AML-193 (cell line): ENCODE data around the gene SLC6A3.

Experiments
- DNase-seq, 2 experiments: peaks; one replicate each; lab custom pipeline; 2025; lab: John Stamatoyannopoulos, UW

SLC6A3 gene

GRCh38 chr5:1370006-1370405 lies 75.2 kb downstream of the SLC6A3 start:
- DNase-seq = no peak

DNA sequence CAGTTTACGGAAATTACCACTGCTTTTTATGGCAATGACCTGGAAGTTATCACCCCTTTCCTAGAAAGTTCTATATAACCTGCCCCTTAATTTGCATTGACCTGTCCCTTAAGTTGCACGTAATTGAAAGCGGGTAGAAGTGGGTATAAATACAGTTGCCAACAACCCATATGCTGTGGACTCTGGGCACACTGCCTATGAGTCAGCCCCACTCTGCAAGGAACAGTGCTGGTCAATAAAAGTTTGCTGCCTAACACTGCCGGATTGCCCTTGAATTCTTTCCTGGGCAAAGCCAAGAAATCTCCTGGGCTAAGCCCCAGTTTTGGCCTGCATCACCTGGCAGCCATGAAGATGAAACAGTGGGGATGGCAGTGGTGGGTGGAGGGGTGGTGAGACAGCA lies 76.5 kb downstream of the SLC6A3 start:
- no peak for DNase-seq

DNA sequence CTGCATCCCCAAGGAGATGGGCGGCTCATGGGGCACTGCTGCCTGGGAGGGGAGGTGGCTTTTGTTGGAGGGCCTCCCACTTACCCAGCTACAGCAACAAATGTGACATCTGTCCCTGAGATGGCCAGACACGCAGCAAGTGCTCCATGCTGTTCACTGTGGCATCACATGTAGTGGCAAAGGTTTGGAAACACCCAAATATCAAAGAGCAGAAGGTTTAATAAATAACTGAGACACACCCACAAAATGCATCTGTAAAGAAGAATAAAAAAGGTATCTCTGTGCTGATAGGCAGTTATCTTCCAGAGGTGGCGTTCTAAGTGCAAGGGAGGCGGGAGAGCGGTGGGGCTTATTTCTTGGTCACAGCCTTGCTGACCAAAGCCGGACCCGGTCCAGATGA lies 77.0 kb downstream of the SLC6A3 start:
- no peak for DNase-seq

- no peak for DNase-seq
Measured at GRCh38 chr5:1367149-1367548, 78.1 kb downstream of the SLC6A3 start.

GRCh38 chr5:1366514-1366913 lies 78.7 kb downstream of the SLC6A3 start:
- DNase-seq = no peak

DNA sequence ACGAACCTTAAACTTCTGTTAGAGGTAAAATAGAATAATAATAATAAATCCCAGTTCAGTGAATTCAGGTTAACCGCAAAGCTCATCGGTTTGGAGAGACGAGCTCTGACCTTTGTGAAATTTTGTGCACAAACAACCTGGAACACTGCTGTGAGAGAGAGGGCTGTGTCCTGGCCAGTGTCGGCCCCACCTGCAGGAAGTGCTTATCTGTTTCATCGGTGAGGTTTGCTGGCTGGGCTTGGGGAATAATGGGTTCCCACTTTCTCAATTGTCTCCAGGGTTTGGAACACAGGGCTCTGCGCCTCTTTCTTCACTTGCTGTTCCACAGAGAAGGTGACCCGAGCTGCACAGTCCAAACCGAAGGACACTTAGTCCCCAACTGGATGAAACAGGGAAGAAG lies 81.0 kb downstream of the SLC6A3 start:
- no peak for DNase-seq

DNA sequence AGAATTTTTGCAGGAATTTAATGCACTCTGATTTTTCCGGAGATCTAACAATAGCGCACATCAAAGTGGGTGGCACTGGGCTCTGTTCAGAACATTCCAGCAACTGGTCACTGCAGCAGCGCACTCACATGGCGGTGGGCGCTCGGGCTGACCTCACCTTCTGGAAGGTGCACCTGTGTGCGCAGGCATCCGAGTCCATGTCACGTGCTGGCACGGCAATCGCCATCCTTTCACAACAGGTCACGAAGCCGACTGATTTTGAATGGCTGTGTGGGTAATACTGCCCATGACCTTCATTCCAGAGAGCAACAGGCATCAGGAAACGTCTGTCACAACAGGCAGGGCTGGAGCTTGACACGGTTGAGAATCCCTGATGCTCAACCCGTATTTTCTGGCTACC lies 81.7 kb downstream of the SLC6A3 start:
- DNase-seq = no peak

GRCh38 chr5:1363160-1363559 lies 82.1 kb downstream of the SLC6A3 start:
- DNase-seq = no peak

DNA sequence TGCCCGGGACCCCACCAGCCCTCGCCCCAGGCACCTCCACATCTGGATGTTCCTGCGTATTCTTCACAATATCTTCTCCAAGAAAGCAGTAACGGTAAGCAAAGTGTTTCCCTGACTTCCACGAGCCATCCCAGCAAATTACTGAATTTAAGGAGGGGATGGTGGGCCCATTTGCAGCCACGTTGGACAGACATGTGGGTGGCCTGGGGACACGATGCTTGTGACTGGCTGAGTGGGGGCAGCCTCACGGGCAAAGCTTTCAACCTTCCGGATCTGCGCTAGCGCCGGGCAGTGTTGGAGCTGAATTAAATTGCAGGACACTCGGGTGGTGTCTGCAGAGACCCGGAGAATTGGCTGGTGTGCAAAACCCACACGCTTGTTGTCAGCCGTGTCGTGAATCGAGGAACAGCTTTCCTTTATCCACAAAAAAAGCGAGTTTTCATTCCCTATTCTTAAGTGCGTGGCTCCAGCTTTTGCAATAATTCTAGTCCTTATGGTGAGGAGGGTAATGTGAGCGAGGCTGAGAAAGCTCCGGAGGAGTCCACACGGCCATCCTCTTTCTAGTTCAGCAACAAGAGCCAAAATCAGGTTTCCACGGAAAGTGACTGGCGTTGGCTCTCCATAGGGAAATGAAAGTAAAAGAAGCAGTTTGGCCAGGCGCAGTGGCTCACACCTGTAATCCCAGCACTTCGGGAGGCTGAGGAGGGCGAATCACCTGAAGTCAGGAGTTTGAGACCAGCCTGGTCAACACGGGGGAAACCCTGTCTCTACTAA lies 82.8 kb downstream of the SLC6A3 start:
- DNase-seq = no peak

DNA sequence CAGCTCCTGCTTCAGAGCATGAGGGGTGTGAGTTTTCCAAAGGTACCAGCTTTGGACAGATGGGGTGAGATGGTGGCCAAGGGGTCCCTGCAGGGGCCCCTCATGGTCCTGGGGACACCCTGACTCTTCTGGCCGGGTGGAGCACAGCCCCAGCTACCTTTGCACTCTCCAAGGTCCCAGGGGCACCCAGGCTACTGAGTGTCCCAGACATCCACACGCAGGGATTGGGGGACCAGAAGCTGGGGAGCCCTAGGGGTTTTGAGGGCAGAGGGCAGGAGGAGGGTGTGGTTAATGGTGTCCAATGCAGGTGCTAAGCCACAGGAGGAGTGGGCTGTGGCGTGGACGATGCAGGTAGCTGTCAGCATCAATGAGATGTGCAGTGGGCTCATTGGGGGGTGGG lies 84.4 kb downstream of the SLC6A3 start:
- DNase-seq = no peak

DNA sequence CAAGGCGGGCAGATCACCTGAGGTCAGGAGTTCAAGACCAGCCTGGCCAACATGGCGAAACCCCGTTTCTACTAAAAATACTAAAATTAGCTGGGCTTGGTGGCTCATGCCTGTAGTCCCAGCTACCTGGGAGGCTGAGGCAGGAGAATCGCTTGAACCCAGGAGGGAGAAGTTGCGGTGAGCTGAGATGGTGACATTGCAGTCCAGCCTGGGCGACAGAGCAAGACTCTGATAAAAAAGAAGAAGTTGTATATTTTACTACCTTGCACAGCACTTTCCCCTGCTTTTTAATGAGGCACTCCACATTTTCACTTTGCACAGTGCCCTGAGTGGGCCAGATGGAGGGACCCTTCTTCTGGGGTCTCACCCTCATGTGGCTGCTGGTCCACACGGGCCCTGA lies 84.9 kb downstream of the SLC6A3 start:
- DNase-seq = peak; percentile 17 to 36

DNA sequence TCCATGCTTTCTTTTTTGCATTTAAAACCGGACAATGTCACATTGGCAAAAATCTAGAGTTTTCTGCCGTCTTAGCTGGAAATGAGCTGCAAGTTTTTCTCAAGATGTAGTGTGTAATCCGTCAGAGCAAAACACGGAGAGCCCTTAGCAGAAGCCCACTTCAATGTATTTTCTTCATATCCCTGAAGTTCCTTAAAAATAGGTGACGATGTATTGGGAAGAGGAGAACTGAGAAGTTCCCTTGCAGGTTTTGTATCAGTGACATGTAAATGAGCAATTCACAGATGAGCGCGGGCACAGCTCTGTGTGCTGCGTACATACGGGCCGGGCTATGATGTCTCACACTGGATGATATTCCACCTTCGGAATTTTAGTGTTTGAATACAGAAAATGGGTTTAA lies 85.5 kb downstream of the SLC6A3 start:
- DNase-seq = no peak

DNA sequence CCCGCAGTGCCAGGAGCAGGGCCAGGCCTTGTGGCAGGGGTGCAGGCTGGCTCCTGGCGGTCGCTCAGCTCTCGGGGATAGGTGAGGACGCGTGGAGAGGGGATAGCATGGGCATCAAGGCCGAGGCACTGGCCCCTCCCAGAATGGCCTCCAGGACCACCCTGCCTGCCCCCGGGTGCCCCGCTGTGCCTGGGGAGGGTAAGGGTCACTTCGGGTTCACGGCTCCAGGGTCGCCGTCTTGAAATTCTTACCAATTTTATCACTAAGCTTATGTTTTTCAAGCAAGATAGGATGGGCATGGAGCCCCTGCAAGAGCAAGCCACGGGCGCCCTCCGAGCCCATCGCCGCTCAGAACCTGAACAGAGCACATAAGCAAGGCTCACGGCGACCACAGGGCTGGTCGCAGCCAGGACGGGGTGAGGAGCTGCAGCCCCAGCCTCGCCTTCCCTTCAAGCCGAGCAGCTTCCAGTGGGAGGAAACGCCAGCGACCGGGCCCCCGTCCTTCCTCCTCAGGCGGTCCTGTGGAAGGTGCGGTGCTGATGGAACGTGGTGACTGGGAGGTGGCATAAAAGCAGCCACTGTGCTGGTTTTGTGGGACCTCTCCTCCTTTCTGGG lies 86.1 kb downstream of the SLC6A3 start:
- DNase-seq = no peak

- DNase-seq = no peak
Measured at GRCh38 chr5:1358726-1359025, 86.6 kb downstream of the SLC6A3 start.

GRCh38 chr5:1357946-1358725 lies 87.1 kb downstream of the SLC6A3 start:
- DNase-seq = no peak

- no peak for DNase-seq
Measured at GRCh38 chr5:1356873-1357787, 88.1 kb downstream of the SLC6A3 start.

GRCh38 chr5:1354576-1354975 lies 90.7 kb downstream of the SLC6A3 start:
- no peak for DNase-seq

DNA sequence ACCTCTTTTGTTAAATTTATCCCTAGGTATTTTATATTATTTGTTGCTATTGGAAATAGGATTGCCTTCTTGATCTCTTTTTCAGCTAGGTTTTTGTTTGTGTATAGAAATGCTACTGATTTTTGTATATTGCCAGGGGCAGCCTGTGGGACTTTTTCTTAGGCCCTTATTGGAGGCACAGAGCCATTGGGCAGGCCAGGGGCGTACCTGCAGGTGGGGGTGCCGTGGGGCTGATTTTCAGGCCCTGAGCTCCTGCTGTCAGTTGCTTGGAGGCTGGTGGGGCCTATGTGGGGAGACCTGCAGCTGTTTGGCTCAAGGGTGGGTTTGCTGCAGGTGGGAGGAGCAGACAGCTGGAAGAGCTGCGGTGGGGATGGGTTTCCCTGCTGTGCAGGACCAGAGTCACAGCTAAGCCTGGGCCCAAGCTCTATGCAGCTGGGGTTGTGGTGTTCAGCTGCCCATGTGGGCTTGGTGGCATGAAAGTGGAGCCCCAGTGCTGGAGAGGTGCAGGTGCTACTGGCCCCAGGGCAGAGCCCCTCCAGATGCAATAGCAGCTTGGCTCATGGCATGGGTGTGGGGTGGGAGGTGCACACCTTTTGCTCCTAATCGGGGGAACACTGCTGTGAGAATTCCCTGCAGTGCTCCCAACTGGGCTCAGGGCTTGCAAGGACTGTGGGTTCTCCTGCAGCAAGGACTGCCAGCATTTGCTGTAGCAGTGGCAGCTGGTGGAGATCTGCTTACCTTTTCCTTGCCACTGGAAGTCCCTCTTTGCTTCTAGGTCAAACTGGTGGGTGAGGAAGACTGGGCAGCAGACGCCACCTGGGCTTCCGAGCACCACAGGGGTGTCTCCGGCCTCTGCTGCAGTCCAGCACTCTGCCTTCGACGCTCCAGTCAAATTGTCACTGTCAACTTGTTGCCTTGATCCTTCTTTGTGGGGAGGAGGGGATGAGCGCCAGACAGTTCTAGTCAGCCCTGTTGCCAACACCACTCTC lies 92.7 kb downstream of the SLC6A3 start:
- no peak for DNase-seq

DNA sequence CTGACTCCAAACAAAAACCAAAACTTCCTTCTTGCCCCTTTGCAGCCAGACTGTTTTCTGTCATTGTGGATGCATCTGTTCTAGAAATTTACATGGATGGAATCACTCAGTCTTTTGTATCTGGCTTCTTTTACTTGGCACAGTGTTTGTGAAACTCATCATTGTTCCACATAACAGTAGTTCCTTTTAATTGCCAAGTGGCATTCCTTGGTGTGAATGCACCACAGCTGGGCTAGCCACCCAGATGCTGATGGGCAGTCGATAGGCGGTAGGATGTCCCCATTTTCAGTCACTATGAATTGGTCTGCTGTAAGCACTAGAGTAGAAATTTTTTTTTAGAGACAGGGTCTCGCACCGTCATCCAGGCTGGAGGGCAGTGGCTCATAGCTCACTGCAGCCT lies 94.1 kb downstream of the SLC6A3 start:
- no peak for DNase-seq

GRCh38 chr5:1349246-1349645 lies 96.0 kb downstream of the SLC6A3 start:
- no peak for DNase-seq

DNA sequence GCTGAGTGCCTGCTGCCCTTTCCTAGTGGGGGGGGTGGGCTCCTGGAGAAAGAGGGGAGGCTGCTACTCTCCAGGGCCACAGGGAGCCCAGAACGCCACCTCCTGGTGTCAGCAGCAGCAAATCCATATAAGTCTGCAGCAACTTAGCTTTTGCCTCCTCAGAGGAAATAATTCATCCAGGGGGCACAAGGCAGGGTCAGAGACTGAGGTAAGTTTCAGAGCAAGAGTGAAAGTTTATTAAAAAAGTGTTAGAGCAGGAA lies 96.3 kb downstream of the SLC6A3 start:
- no peak for DNase-seq
